Measurements from ENCODE around the gene TBC1D17. TPM values are rescaled to one million over a fixed set of nuclear protein-coding genes. Genes with fewer than 3 reads are reported as not detected.
A peak's percentile ranks its signal among the peaks of the same experiment; 100 is the strongest.

The TBC1D17 gene
- total RNA-seq, 1 donor, result 16.3 TPM

DNA sequence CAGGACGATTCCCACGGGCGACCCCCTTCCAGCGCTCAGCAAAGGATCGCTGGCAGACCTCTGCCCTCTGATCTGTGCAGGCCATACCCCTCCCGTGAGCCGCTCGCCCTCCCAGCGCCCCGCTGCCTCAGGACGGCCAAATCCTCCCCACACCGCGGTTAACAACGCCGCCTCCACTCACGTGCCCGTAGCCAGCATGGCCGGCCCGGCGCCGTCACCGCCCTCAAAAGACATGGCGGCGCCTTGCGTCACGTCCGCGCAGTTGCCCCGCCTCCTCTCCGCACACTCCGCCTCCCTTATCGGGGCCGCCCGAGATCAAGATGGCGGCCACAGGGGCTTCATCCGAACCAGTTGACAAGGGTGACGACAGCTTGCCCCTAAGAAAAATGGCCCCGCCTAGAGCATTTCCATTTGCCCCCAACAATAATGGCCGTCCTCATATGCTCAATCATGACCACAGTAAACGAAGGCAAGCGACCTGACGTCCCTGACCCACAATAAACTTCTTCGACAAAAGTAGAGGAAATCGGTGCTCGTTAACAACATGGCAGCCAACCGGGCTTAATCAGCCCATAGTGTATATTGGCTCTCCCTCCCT lies 981 bp upstream of the TBC1D17 start:
- H3K4me3 ChIP-seq (ENCODE audit: low read depth, low read length), result peak overlapping the region; percentile 100
- TF ChIP-seq, protein P1, sequence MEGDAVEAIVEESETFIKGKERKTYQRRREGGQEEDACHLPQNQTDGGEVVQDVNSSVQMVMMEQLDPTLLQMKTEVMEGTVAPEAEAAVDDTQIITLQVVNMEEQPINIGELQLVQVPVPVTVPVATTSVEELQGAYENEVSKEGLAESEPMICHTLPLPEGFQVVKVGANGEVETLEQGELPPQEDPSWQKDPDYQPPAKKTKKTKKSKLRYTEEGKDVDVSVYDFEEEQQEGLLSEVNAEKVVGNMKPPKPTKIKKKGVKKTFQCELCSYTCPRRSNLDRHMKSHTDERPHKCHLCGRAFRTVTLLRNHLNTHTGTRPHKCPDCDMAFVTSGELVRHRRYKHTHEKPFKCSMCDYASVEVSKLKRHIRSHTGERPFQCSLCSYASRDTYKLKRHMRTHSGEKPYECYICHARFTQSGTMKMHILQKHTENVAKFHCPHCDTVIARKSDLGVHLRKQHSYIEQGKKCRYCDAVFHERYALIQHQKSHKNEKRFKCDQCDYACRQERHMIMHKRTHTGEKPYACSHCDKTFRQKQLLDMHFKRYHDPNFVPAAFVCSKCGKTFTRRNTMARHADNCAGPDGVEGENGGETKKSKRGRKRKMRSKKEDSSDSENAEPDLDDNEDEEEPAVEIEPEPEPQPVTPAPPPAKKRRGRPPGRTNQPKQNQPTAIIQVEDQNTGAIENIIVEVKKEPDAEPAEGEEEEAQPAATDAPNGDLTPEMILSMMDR (IDR thresholded peaks at IDR 0.05; ENCODE audit: insufficient read depth, low read length), result no peak
- DNase-seq (ENCODE audit: low read depth), result peak; percentile 100

DNA sequence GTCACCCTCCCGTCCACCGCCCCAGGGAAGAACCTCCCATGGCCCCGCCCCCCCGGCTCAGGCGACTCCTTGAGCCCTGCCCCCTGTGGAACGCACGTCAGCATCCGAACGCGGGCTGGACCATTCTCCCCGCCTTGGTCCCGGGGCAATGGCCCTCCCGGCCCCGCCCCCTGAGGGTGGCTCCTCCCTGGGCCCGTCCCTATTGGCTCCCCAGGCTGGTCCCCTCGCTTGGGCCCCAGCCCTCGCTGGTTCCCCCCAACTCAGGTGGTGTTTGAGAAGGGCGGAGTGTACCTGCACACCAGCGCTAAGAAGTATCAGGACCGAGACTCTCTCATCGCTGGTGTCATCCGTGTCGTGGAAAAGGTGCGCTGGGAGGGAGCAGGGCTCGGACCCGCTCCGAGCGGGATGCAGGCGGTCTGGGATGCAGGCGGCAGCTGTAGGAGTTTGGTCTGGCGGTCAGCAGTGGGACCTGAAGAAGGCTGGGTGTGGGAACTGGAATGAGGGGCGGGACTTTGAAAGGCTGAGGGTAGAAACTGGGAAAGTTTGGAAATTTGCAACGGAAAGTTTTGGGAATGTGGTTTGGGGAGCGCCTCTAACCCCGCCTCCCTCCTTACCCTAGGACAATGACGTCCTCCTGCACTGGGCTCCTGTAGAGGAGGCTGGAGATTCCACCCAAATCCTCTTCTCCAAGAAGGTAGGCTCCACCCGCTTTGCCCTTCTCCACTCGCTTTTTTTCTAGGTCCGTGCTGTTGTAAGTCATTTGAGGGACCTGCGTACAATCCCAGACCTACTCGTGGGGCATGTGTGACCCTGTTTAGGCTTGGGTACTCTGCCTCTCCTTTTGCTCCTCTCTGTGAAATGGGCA lies 609 bp downstream of the TBC1D17 start:
- H3K4me3 ChIP-seq (ENCODE audit: low read depth, low read length), result peak overlapping the region; percentile 95
- DNase-seq (ENCODE audit: low read depth), result peak; percentile 96
- TF ChIP-seq, protein P1 (IDR thresholded peaks at IDR 0.05; ENCODE audit: insufficient read depth, low read length), result no peak

DNA sequence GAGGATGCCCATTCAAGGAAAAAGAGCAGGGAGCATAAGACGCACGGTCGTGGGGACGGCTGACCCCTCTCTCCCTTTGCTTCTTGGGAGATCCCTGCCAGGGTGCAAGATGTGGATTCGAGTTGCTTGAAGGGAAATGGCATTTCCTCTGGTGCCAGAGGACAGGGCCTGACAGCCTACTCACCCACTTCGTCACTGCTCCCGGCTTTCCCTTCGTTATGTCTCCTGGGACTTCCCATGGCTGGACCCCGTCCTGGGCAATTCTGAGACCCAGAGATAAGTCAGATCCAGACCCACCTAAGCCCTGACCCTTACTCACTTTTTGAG lies 1.2 kb downstream of the TBC1D17 start:
- peak overlapping the region; percentile 95 for H3K4me3 ChIP-seq (ENCODE audit: low read depth, low read length)
- no peak for DNase-seq (ENCODE audit: low read depth)
- TF ChIP-seq, protein P1 (IDR thresholded peaks at IDR 0.05; ENCODE audit: insufficient read depth, low read length), result no peak

DNA sequence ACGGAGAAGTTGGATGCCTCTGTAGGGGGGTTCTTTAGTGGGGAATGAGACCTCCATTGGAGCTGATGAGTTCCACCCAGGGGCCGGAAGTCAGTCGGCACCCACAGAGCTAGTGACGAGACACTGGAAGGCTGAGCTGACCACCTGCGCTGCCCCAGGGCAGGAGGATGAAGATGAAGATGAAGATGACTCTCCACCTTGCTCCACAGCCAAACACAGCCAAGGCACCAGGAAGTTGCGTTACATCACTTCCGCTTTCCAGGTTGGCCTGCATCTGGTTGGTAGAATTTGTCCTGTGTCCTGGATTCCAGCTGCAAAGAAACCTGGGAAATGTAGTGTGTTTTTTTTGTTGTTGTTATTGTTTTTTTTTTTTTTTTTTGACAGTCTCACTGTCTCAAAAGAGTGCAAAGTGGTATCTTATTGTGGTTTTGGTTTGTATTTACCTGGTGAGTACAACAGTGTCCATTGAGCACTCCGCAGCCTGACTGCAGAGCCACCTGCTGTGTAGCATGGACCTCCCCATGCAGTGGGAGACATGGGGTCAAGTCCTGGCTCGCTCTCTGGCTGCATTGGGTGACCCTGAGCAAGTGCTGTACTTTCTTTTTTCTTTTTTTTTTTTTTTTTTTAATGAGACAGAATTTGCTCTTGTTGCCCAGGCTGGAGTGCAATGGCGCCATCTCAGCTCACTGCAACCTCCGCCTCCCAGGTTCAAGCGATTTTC lies 1.9 kb downstream of the TBC1D17 start:
- H3K4me3 ChIP-seq (ENCODE audit: low read depth, low read length), result no peak overlapping the region
- TF ChIP-seq, protein P1 (IDR thresholded peaks at IDR 0.05; ENCODE audit: insufficient read depth, low read length), result no peak
- DNase-seq (ENCODE audit: low read depth), result no peak

DNA sequence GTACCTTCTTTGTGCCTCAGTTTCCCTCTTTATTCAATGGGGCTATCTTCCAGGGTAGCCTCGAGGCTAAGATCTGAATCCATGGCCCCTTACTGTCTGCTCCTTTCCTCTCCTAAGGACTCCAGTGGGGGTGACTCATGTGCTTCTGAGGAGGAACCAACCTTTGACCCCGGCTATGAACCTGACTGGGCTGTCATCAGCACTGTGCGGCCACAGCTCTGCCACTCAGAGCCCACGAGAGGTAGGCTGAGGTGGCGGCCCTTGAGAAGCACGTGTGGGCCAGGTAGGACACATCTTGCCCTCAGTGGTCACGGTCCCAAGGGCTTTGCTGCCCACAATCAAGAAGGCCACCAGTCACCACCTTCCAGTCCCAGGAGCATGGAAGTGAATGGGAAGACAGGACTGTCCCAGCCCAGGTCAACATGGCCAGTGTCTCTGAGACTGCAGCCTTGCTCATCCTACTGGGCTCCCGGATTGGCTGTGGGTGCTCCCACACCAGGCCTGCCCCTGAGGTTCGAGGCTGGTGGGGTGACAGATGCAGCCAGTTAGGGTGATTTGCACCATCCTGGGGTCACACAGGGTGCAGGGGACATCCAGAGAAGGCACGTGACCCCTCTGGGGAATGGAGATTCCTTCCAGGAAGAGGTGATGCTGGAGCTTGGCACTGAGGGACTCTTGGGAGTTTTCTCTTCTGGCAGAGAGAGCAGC lies 2.8 kb downstream of the TBC1D17 start:
- TF ChIP-seq, protein P1 (IDR thresholded peaks at IDR 0.05; ENCODE audit: insufficient read depth, low read length), result no peak
- no peak overlapping the region for H3K4me3 ChIP-seq (ENCODE audit: low read depth, low read length)
- DNase-seq (ENCODE audit: low read depth), result no peak

DNA sequence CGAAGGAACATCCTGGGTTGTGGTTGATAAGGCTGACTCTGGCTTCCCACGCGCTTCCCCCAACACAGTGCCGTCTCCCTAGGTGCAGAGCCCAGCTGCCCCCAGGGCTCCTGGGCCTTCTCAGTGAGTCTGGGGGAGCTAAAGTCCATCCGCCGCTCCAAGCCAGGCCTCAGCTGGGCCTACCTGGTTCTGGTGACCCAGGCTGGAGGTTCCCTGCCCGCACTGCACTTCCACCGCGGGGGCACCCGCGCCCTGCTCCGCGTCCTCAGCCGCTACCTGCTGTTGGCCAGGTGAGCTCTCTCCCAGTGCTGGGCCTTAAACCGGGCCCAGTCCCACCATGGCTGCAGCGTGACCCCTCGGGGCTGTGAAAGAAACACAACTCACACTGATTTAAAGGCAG lies 3.7 kb downstream of the TBC1D17 start:
- H3K4me3 ChIP-seq (ENCODE audit: low read depth, low read length), result no peak overlapping the region
- DNase-seq (ENCODE audit: low read depth), result no peak
- TF ChIP-seq, protein P1 (IDR thresholded peaks at IDR 0.05; ENCODE audit: insufficient read depth, low read length), result no peak

Data from fibroblast of the aortic adventitia (primary cell).